Ovary (tissue), 3 donors: Measurements from ENCODE around the gene CAVIN1.

Experiments
- POLR2A ChIP-seq: fragments of 450-650 bp; IDR thresholded peaks from one replicate; pipeline ENCODE4 v1.6.1; 2017; ENCODE audit warnings: antibody characterized with exemption, mild to moderate bottlenecking, moderate library complexity
- TF ChIP-seq, protein P1 (sequence below), 3 donors: fragments of 450-650 bp in 2 of 3; fragments of 200-600 bp in 1 of 3; IDR thresholded peaks; one replicate each; pipeline versions ENCODE4 v1.5.1 to v1.8.0; 2016 to 2022; ENCODE audit warnings: antibody characterized with exemption in 3 of 3, mild to moderate bottlenecking in 1 of 3
- donor health status: DM: no; HTN: no; CAD: no.

DNA sequence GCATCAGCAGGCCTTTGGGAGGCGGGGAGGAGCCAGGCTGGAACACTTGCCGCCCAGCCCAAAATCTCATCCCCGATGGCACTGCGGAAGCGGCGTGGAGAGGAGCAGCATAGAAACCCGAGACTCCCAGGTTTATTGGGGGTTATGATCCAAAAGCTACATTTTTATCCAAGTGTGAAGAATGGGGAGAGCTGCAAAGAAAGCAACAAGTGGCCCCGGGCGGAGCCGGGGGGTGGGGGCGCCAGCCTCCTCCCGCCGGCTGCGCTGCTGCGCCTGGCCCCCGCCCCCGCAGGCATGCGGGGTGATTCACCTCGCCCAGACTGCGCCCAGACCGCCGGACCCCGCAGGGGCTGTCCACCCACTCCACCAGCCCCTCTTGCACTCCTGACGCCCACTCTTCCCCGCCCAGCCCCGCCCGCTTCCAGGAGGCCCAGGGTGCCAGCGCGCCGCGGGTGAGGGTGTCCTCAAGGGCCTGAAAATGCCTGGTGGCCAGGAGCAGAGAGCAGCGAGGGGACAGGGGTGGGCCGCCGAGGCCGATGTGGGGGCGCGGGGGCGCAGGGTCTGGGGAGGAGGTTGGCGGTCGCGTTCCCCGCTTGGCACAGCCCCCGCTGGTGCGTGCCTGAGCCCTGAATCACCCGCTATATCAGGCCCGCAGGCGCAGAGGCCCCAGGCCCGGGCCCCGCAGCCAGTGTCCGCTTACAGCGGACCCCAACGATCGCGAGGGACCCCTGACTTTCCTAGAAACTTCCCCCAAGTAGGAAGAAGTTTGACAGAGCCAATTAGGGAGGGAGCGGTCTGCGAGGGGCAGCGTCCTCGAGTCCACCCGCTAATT lies 1.3 kb downstream of the CAVIN1 start:
- TF ChIP-seq, protein P1, sequence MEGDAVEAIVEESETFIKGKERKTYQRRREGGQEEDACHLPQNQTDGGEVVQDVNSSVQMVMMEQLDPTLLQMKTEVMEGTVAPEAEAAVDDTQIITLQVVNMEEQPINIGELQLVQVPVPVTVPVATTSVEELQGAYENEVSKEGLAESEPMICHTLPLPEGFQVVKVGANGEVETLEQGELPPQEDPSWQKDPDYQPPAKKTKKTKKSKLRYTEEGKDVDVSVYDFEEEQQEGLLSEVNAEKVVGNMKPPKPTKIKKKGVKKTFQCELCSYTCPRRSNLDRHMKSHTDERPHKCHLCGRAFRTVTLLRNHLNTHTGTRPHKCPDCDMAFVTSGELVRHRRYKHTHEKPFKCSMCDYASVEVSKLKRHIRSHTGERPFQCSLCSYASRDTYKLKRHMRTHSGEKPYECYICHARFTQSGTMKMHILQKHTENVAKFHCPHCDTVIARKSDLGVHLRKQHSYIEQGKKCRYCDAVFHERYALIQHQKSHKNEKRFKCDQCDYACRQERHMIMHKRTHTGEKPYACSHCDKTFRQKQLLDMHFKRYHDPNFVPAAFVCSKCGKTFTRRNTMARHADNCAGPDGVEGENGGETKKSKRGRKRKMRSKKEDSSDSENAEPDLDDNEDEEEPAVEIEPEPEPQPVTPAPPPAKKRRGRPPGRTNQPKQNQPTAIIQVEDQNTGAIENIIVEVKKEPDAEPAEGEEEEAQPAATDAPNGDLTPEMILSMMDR (IDR thresholded peaks at IDR 0.05): no peak
- no peak for TF ChIP-seq POLR2A
